ENCODE data around the gene SCGB1A1.
A peak's percentile ranks its signal among the peaks of the same experiment; 100 is the strongest.

The SCGB1A1 gene

DNA sequence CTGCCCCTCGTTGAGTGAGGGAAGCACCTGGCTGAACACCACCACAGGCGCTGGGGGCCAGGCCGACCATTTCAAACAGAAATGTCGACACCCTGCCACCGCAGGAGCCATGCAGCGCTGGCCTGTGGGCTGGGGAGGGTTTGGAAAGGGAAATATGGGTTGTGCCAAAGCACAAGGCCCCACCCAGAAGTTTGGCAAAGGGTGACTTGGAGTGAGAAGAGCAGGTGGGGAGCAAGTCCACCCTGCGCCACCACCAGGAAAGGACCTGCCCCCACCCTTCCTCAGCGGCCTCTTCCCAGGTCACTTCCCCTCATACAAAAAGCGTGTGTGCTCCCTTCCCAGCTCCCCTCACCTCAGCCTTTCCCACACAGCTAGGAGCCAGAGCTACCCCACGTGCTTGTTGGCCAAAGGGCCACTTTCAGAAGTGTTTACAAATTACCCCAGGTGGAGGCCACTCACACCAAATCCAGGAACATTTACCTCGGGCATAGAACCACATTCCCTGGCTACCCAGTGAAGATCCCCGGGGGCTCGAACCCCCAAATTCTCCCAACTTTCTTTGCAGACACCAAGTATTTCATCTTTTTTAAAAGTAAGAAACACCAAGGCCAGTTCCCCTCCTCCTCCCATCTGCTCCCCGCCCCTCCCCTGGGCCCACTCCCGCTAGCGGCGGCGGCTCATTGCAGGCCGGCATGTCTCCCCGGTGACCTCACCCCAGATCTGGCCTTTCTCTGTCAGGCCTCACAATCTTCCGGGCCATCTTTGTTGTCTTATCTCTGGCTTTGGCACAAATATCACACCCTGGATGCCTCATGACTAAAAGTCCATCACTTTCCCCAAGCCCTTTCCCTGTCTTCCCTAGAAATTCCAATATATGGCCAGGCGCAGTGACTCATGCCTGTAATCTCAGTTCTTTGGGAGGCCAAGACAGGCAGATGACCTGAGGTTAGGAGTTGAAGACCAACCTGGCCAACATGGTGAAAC, 20.5 kb upstream of the SCGB1A1 start:
- no peak for DNase-seq (ENCODE audit: low read depth in 2 of 2)

DNA sequence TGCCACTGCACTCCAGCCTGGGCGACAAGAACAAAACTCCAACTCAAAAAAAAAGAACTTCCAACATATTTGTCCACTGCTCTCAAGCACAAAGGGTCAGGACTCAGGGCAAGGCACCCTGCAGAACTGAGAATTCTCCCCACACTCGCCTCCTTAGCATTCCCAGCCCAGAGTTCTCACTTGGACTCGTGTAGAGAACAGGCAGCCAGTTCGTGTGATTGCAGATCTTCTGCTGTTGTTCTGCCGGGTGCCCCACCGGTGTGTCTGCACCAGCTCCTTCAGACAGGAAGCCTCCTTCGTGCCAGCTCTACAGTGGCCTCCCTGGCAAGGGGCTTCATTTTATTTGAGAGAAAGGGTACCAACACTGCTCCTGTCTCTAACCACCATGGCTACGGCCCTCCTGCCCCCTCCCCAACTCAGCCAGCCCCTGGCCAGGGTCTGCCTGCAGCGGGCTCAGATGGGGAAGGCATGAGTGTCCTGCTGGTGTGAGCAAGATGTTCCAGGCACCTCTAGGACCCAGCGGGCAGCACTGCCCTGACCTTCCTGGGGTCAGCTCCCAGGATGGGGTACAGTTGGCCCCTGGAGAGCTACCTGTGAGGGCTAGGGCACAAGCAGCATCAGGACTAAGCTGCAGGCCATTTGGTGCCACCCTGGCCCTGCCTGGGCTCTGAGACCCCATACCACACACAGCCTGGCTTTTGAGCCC, 19.5 kb upstream of the SCGB1A1 start:
- DNase-seq (ENCODE audit: low read depth in 2 of 2): no peak

DNA sequence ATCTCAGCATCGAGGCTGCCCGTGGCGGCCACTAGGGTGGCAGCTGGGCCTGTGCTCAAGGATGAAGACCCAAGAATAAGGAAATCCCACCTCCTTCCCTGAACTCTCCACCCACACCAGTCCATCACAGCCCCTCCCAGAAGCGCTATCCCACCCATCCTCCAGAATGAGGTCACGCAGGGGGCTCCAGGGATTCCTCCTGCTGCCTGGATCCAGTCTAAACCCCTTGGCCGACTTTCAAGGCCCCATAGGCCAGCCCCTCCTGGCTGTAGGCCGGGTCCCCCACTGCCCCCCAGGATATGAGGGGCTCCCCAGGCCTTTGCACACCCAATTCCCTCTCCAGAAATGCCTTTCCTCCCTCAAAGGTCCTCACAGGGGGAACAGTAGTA, 19.0 kb upstream of the SCGB1A1 start:
- no peak for DNase-seq (ENCODE audit: low read depth in 2 of 2)

DNA sequence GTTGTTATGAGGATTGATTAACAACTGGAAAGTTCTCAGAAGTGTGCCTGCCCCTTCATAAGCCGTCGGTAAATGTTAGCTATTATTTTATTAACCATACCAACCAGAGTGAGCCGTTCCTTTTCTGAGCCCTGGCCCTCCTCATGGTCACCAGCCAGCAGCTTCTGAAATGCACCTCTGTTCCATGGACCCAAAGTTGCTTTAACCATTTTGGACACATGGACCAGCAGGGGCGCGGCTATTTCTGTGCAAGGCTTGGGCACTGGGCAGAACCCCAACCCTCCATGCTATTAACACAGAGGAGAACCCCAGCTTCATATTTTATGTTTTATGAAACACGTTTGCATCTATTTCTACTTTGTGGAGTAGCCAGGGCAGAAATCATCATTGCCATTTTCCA, 18.6 kb upstream of the SCGB1A1 start:
- DNase-seq (ENCODE audit: low read depth in 2 of 2): no peak

GRCh38 chr11:62400760-62401159, 18.1 kb upstream of the SCGB1A1 start:
- DNase-seq (ENCODE audit: low read depth in 2 of 2): no peak

DNA sequence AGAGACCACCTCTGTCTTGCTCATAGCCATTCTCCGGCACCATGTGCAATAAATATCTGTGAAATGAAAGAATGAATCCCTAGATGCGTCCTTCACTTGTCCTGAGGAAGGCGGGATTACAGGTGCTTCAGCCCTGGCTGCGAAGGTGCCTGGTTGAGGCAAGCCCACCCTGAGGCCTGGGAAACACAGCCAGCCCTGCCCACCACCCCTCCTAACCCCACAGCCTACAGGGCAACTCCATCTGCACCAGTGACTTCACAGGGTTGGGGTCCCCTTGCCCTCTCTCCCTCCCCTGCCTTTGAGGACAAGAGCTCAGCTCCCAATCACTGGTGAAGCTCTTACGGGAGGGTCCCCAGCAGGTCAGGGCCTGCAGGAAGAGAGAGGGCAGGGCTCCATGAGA, 17.5 kb upstream of the SCGB1A1 start:
- no peak for DNase-seq (ENCODE audit: low read depth in 2 of 2)

GRCh38 chr11:62401811-62402210, 17.0 kb upstream of the SCGB1A1 start:
- no peak for DNase-seq (ENCODE audit: low read depth in 2 of 2)

DNA sequence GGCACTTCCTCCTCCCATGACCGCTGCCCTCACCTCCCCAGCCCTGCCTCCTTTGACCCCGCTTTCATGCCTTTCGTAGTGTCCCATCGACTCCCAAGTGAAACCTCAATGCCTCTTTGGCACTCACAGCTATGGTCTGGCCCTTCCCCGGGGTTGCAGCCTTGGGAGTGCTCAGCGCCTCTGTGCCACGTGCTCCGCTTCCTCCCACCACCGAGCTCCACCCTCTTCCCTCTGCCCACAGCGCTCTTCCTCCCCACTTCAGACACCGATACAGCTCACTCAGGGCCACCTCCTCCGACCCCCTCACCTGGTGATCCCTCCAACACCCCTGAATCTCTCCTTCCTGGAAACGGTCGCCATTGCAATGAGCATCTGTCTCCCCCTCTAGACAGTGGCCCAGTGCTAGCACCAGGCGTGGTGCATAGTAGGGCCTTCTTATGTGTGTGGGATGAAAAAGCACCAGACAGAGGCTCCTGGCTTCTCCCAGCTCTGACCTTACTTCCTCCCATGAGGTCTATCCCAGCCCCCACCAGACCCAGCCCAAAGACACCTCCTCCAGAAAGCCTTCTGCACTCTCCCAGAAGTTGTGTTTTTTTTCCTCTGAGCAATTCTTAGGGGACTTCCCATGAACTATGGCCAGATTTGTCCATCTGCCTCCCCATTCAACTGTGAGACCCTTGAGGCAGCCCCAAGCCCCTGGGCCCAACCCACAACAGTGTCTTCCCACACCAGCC, 16.4 kb upstream of the SCGB1A1 start:
- DNase-seq (ENCODE audit: low read depth in 2 of 2): peak; percentile 9 to 20

GRCh38 chr11:62402960-62403730, 15.7 kb upstream of the SCGB1A1 start:
- DNase-seq (ENCODE audit: low read depth in 2 of 2): no peak

DNA sequence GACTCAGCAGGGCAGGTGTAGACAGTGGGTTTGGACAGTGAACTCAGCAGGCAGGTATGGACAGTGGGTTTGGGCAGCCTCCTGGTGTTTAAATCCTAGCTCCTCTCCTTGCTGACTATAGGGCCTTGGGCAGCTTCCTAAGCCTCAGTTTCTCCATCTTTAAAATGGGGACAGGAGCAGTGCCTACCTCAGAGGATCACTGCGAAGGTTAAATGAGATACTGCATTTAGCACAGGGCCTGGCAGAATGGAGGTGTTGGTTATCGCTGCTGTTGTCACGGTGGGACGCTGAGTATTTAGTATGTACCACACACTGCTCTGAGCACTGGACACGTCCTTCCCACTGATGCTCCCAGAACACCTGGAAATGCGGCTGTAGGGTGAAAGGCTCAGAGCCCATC, 14.4 kb upstream of the SCGB1A1 start:
- DNase-seq (ENCODE audit: low read depth in 2 of 2): no peak

- no peak for DNase-seq (ENCODE audit: low read depth in 2 of 2)
Measured at GRCh38 chr11:62404901-62405300, 13.9 kb upstream of the SCGB1A1 start.

DNA sequence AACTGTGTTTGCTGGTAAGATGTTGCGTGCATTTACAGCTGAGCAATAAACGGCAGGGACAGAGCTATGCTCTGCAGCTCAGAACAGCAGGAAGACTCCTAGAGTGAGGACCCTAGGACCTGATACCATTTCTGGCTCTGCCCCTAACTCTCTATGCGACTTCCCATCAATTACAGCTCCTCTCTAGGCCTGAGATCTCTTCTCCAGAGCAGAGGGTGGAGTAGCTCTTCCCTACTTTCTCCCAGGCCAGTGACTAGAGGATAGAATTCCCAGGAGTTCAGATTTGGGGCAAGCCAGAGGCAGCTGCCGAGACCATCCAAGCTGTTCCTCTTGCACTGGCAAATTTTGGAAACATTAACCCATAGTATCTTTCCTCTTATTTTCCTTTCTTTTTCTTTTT, 12.8 kb upstream of the SCGB1A1 start:
- DNase-seq (ENCODE audit: low read depth in 2 of 2): no peak

DNA sequence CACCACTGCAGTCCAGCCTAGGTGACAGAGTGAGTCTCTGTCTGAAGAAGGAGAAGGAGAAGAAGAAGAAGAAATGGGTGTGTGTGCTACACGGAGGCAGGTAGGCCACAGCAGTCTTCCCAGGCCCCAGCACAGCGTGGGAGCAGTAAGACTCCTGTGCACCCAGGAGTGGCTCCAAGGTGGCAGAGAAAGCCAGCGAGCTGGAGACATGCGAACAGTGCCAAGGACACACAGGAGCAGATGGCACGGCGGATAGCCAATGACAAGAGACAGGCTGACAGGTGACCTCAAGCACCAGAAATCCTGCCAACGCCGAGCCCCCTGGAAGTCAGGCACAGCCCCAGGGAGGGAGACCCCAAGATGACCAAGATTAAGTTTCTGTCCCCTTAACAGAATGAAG, 9.0 kb upstream of the SCGB1A1 start:
- no peak for DNase-seq (ENCODE audit: low read depth in 2 of 2)

DNA sequence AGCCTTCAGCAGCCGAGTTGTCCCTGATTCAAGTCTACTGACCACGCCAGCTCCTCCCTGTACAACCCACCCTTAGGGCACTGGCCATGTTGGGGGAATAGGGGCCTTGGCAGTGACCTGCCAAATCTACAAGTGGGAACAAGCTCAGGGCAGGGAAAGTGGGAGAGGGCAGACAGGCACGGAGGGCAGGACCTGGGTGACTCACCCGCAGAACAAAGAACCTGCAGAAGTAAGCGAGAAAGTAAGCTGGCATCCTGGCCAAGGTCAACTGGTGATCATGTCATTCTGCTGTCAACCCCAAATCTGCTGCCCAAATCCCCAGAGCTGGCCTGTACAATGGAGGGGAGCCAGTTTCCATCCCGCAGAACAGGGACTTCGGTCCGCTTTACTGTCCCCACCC, 7.9 kb upstream of the SCGB1A1 start:
- DNase-seq (ENCODE audit: low read depth in 2 of 2): no peak

DNA sequence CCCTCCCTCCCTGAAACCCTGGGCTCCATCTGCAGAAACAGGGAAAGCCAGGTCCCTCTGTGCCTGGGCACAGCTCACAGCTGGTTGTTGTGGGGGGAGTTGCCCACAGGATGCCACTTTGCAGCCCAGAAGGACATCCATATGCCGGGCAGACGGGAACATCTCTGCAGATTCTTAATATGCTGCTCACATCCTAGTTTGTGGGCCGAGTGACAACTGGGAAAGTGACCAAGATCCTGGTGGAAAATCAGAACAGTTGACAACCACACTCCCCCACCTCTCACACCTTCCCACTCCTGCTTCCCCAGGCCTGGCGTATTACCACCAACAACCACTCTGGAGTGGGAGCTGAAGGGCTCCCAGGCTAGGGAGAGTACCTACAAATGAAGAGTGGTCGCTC, 7.3 kb upstream of the SCGB1A1 start:
- no peak for DNase-seq (ENCODE audit: low read depth in 2 of 2)

- no peak for DNase-seq (ENCODE audit: low read depth in 2 of 2)
Measured at GRCh38 chr11:62413060-62413696, 5.7 kb upstream of the SCGB1A1 start.

DNA sequence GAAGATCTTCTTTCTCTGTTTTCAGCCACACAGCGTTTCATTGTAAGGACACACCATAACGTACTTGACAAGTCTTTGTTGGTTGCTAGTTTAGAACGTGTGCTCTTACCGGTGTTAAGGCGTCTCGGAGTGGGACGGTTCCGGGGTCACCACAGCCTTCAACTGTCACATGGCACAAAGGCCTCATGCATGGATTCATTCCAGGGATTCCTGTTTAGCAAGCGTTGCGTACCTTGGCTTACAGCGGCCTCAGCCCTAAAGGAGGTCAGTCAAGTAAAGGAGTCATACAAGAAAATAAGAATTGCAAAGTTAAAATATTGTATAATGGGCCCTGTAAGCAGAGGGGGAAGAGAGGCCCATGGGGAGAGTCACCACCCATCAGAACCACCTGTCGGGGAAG, 2.2 kb upstream of the SCGB1A1 start:
- no peak for DNase-seq (ENCODE audit: low read depth in 2 of 2)

- no peak for DNase-seq (ENCODE audit: low read depth in 2 of 2)
Measured at GRCh38 chr11:62418136-62418535, 697 bp upstream of the SCGB1A1 start.

DNA sequence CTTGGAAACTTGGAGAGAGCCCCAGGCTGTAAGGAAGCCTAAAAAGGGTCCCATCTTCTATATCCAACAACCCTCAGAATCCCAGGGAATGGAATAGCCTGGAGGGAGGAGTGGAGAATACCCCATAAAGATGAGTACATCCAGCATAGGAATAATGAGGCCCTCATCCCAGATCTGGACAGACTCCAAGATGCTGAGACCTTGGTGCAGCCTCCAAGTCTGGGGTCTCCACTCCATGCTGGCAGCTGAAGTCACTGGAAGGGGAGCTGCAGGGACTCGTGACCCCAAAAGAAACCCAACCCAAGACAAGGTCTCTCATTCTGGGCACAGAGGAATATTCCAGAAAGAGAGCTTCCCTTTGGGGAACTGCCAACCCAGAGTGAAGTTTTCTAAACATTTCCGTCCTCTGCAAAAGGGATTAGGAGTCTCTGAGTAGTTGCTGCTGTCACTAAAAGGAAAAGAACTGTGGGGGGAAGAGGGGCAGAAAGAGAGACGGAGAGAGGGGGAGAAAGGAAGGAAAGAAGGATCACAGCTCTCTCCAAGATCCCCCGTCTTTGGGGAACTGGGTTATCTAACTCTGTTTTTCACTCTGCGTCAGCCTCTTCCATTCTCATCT, 589 bp downstream of the SCGB1A1 start:
- no peak for DNase-seq (ENCODE audit: low read depth in 2 of 2)

GRCh38 chr11:62419943-62420342, 1.1 kb downstream of the SCGB1A1 start:
- no peak for DNase-seq (ENCODE audit: low read depth in 2 of 2)

DNA sequence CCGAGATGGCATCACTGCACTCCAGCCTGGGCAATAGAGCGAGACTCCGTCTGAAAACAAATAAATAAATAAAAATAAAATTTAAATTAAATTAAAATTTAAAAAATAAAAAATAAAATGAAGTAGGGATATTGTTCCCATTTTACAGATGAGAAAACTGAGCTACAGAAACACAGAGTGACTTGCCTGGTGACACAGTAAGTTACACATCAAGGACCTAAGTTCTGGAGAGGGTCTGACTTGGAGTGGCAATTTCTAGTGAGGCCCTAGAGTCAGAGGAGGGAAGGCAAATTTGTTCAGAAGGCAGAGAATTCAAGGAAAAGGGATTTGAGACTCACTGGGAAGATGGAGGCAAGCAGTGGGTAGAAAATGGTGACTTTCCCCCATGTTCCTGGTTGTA, 2.0 kb downstream of the SCGB1A1 start:
- no peak for DNase-seq (ENCODE audit: low read depth in 2 of 2)

Measured in stimulated activated CD8-positive, alpha-beta memory T cell treated with anti-CD3 and anti-CD28 coated beads, Interleukin-7, amount 100 ng/mL, for 1 hour (primary cell).